SK-N-DZ (cell line): ENCODE data around the gene ATP2B3.

Source experiments
- DNase-seq: peaks from one replicate; pipeline ENCODE4 v3.0.0-alpha.2; 2015; ENCODE audit warnings: low spot score

Gene ATP2B3

DNA sequence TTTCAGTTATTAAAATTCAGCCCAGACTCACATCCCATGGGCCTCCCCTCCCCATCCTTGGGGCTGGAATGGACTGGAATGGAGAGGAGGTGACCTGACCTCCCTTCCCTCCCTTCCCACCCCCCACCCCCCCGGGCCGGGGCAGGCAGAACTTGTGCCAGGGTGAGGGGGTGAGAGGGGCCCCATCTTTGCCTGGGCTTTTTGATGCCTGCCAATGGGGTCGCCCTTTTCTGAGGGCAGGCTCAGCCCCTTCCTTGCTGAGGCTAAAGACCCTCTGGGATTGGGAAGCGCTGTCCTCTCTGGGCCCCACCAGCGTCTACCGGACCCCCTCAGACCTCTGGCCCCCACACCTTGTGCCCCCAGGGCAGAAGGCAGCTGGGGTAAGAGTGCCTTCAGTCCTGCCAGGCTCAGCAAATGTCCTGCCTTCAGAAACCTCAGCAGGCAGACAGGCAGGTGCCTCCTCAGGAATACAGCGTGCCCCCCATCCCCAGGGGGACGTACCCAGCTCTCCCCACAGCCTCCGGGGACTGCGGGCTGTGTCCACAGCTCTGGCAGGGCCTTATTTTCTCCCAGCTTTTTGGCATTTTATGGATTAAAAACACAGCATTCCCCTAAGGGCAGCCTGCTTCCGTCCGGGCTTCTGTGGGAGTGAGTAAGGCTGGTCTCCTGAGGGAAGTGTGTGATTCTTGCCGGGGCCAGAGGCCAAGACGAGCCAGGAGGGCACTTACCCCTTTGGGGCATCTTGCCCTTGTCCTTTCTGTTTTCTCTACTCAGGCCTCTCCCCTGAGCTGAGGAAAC lies 94.1 kb downstream of the ATP2B3 start:
- no peak for DNase-seq

DNA sequence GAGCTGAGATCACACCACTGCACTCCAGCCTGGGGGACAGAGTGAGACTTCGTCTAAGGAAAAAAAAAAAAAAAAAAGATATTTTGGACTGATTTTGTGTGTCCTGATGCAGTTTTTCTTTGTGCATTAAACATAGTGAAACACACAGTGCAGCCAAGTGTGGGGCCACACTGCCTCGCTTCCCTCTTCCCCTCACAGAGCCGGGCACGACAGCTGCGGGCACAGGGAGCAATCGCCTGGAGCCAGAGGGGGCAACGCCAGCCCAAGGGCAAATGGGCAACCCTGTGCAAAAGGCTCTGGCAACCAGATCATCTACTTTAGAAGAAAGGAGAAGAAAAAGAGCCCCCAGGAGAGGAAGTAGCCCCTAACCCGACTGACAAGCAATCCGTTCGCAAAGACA lies 95.0 kb downstream of the ATP2B3 start:
- no peak for DNase-seq

DNA sequence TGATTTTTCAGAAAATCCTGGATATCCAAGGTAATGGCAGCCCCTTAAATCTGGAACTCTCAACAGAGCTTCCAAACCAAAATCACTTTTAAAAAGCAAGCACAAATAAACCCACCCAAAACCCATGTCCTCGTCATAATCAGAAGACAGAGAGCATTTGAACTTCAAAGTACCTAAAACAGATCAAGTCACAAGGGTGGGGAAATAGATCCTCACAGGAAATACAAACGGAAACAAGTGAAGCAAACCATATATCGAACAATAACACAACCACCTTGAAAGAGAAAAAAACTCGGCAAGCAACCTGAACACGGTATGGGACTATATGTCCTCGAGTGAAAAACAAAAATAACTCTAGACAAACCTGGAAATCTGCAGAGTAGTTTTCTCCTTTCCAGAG lies 97.4 kb downstream of the ATP2B3 start:
- no peak for DNase-seq

DNA sequence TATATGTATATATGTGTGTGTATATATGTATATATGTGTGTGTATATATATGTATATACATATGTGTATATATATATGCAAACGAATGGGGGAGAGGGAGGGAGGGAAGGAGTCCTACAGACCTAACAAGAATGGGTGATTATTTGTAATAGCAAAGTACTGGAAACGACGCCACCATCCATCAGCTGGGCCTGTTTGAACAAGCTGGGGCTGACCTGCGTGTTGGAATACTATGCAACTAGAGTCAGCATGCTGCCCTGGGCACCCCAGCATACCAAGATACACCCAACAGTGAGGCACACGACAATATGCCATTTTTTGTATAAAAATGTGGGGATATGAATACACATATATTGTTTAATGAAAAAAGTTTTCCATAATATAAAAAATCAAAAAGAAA lies 103.1 kb downstream of the ATP2B3 start:
- DNase-seq = no peak

DNA sequence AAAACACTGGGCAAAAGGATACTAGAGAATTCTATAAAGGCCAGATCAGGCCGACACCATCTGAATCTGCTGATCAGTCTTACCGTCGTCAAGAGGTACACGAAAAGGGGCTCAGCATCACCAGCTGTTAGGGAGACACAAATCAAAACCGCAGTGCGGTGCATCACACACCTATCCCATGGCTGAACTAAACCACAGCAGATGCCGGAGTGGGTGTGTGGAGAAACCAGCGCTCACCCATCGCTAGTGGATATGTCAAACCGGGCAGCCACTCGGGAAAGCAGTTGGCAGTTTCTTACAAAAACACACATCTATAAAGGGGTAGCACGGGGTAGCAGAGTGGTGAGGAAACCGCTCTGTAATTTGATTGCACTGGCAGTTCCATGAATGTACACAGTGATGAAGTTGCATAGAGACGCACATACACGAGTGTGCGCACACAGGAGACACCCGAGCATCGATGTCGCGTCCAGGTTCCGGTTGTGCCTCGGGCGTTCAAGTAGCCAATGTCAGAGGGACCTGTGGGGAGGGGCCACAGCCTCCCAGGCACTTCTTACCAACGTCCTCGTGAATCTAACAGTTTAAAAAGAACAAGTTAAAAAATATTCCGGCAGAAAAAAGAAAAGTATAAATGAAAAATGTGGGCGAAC lies 104.6 kb downstream of the ATP2B3 start:
- no peak for DNase-seq

DNA sequence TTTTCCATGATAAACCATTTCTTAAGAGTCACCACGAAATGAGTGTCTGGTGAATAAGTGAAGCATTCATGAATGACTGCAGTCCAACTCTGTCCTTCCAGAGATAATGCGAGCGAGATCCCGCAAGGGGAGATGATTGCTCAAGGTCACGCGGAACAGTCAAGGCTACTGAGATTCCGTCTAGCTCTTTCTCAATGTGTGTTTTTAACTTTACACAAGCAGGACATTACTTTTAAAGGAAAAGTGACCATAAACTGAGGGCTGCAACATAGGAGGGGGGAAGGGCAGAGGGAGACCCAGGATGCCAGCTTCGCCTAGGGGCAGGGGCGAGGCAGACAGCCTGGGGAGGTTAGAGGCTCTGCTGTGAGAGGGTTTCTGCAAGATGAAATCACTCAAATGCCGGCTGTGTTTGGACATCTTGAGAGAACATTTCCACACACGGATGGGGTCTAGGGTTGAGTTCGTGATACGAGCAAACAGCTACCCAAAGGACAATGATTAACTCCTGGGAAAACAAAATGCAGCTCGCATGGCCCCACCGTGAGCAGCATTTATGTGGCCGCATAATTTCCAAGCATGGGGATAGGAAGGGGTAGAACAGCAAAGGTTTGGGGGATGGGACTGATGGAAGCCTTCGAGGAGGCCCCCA lies 105.3 kb downstream of the ATP2B3 start:
- no peak for DNase-seq

DNA sequence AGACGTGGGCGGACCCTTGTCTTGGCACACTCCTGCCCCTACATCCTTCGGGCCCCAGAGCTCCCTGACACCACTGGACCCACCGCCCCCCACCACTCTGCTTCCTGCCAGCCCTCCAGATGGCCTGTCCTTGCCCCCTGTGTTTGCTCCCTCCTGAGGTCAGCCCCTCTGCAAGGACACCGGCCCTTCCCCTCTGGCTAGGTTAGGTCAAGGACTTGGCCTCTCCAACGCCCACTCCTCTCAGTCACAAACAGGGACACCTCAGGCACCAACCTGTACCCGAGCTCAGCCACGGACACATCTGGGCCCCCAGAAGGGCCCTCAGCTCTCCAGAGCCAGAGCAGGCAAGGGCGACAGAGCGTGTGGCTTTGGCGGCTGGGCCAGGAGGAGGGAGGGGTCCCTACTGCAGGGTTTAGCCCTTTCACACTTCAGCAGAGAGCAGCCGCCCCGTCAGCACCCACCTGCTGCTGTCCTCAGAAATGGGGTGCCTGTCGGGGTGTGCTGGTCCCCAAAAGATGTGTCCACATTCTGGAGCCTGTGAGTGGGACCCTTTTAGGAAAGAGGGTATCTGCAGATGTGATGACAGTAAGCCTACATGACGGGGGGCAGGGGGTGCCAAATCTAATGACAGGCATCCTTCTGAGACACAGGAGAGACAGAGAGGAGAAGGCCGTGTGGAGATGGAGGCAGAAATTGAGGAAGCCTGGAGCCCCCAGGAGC lies 106.0 kb downstream of the ATP2B3 start:
- no peak for DNase-seq

DNA sequence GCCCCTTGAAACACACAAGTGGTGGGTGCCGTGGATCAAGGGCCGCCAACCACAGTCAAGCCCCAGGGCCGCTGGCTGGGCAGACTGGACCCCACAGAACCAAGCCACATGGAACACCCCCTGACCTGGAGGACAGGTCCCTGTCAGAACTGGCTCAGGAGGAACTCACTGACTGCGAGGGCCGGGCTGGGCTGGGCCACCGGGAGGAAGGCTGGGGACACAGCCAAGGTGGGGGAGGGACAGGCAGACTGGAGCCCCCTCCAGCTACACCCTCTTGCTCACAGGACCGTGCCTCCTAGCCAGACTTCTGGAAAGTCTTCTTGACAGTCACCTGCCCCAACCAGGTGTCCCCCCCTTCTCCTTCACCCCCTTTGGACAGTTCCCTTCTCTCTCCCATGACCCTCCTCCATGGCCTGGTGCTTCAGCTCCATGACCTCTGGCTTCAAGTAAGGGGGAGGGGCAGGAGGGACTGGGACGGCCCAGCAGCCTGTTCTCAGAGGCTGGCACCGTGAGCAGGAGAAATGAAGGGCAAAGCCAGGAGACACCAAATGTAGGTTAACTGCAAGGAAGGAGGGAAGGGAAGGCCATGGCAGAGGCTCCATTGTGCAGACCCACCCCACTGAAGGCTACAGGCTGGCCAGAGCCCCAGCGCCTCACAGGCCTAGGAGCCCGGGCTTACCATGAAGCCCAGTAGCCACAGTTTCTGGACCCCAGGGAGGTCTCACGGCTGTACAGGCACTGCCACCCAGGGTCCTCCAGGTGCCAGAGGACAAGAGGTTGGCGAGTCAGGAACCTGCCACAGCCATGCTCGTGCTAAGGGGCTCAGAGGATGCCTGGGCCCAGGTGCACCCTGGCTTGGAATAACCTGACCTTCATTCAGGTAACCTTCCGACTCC lies 107.0 kb downstream of the ATP2B3 start:
- no peak for DNase-seq

DNA sequence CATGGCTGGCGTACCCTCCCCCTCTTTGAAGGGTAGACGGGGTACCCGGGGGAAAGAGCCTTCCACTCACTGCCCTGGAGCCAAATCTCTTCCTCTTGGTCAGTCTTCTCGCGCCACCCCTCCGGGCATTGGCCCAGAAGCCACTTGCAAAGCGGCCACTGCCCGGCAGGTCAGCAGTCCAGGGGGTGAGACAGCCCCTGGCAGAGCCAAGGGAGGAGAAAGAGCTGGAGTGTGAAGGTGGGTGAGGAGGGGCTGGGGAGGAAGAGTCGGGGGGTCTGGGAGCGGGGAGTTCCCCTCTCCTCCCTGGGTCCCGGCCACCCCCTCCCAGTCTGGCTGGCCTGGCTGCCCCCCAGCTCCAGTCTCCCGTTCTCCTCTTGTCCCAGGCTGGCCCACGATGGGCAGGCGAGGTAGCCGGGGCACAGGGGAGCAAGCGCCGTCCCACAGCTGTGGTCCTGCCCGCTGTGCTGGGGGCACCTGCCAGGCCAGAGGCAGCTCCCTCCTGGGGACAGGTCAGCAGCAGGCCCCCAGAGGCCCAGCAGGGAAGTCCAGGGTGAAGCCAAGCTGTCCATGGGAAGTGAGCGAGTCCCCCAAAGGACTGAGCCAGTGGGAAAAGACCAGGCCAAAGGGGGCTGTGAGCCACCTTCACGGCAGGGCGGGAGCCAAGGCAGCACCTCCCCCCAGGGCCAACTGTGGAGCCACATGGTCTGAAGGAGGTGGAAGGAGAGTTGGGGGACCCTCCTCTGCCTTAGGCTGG lies 108.0 kb downstream of the ATP2B3 start:
- DNase-seq = no peak

DNA sequence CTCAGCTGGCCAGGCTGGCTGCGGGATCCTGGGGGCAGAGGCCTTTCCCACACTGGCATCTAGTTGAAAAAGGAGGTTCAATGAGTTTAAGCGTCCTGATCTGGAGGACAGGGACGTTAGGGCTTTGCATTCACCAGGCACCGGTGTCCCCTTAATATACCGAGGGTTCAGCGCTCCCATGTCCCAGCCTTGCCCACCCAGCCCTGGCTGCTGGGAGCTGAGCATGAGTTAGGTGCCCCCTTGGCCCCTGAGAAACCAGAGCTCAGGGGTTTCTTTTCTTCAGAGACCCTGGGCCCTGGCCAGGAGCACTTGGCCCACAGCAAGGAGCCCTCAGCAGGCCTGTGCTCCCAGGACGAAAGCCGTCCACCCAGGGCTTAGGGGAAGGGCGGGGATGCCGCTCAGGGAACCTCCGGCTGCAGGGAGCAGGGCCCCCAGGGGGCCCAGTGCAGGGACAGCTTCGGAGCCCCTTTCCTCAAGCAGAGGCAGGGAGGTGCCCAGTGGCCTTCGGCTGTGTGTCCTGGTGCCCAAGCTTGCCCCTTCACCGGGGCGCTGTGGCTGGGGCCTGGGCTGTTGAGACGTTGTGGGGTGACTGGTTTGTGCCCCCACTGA lies 108.7 kb downstream of the ATP2B3 start:
- DNase-seq = no peak

DNA sequence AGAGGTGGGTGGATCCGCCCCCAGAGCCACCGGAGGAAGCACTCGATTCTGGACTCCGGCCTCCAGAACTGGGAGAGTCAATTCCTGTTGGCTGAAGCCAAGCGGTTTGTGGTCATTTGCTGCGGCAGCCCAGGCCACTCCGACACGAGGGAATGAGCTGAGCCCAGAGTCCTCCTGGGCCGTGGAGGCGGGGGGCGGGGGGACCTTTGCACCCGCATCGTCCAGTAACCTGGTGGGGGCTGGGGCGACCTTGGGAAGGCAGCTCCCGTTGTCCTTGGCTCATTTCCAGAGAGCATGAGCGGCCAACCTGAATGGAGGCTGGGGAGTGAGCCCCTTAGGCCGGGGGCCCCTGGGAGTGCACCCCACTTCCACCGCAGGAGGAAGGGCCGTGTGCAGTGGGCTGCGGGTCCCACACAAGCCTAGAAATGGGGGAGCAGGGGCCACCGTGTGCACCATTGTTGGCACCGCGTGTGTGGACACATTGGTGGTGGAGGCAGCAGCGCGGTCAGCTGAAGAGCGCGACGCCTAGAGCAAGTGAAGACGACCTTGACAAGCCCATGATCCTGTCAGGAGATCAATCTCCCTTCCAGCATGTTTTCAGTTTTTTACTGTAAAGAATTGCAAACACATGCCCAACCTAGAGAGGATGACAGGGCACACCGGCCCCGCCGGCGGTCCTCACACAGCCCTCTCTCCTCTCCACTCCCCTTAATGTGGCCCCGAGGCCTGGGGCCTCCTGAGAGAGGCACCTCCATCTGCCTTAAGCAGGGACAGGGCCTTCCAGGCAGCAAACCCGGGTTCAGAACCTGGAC lies 109.6 kb downstream of the ATP2B3 start:
- no peak for DNase-seq

DNA sequence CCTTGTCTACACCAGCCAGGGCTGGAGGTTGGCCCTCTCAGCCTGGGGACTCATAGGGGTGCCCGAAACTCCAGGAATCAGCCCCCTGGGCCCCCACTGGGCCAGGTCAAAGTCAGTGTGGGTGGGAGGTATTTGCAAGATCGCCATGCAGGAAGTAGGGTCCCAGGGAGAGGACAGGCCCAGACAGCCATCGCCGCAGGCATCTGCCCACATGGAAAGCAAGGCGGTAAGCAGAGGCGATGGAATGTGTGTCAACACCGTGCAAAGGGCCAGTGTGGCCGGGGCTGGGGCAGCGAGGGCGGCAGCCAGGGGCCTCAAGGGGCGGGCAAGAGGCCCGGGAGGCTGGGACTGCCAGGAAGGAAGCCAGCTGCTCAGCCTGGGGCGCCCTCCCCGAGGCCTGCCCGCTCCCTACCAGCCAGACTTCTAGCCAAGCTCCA lies 110.3 kb downstream of the ATP2B3 start:
- DNase-seq = no peak

DNA sequence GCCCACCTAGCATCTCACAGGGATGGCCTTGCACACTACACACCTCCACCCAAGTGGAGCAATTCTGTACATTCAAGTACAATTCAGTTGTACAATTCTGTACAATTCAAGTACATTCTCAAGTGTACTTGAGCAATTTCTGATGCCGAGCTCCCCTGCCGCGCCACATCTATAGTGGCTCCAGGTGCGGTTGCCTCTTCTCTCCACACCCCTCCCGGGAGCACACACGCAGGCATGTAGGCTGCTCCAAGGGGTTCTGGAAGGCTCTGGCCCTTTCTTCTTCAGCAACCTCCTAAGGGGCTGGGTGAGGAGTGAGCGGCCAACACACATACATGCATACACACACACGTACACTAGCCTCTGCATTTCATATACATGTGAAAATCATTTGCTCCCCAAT lies 110.7 kb downstream of the ATP2B3 start:
- no peak for DNase-seq

DNA sequence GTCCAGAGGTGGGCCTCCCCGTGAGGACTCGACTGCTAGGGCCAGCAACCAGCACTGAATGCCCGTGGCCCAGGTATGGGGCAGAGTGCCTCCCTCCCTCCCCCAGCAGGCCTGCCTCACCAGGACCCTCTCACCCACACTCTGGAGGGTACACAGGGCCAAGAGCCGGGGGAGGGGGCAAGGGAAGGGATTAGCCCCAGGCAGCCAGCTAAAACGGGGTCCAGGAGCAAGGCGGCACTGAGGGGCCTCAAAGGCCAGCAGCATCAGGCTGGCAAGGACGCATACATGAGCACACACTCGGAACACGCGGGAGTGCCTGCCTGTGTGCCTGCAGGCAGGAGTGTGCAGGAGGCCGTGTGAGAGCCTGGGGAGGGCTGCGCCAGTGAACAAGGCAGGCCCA lies 111.2 kb downstream of the ATP2B3 start:
- no peak for DNase-seq

DNA sequence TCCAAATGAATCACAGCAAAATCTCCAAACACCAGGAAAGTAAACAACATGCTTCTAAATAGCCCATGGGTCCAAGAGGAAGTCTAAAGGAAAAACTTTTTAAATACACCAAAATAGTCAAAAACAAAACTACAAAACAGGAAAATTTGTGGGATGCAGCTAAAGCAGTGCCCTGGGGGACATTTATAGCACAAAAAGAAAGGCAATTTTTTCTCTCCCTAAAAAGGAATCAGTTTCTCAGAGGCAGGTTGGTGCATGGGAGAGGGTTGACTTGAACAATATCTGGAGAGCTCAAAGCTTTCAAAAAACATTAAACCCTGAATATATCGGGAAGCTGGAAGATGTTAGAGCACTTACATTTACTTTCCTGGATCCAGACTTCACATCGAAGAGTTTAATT lies 113.9 kb downstream of the ATP2B3 start:
- no peak for DNase-seq

DNA sequence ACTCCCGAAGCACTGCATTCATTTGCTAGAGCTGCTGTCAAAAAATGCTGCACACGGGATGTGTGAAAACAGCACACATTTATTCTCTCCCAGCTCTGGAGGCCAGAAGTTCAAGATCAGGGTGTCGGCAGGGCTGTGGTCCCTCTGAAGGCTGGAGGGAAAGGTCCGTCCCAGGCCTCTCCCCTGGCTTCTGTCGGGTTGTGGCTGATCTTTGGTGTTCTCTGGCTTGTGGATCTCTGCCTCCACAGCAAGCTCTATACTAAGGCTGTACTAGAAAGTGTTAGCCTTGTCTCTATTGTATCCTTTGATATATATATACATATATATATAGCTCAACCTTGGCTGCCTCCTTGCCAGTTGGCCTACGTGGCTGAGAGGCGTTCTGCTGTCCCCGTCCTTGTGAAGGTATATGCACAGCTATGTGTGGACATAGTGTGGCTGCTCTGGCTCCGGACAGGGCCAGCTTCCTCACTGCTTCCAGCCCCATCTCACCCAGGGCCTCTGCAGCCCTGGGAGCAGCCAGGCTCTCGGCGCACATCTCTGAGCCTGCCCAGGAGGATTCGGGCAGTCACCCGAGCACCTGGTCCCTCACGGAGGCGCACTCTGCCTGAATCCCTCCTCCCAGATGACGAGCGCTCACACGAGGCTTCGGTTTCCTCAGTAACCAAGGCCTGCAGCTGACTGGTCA lies 114.6 kb downstream of the ATP2B3 start:
- no peak for DNase-seq
